ENCODE data around the gene PEX11B.

- TF ChIP-seq, protein P1, sequence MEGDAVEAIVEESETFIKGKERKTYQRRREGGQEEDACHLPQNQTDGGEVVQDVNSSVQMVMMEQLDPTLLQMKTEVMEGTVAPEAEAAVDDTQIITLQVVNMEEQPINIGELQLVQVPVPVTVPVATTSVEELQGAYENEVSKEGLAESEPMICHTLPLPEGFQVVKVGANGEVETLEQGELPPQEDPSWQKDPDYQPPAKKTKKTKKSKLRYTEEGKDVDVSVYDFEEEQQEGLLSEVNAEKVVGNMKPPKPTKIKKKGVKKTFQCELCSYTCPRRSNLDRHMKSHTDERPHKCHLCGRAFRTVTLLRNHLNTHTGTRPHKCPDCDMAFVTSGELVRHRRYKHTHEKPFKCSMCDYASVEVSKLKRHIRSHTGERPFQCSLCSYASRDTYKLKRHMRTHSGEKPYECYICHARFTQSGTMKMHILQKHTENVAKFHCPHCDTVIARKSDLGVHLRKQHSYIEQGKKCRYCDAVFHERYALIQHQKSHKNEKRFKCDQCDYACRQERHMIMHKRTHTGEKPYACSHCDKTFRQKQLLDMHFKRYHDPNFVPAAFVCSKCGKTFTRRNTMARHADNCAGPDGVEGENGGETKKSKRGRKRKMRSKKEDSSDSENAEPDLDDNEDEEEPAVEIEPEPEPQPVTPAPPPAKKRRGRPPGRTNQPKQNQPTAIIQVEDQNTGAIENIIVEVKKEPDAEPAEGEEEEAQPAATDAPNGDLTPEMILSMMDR (conservative IDR thresholded peaks at IDR 0.05; ENCODE audit: low read depth, low read length): peak; percentile 98
- no peak for TF ChIP-seq EZH2 (IDR thresholded peaks at IDR 0.05; ENCODE audit: borderline replicate concordance, low read depth, low read length, poor library complexity, severe bottlenecking)
Observed at GRCh38 chr1:145891587-145892485, 26.7 kb downstream of the PEX11B start.
